WERI-Rb-1 (cell line): ENCODE measurements around the gene SH3TC2.
A peak's percentile ranks its signal among the peaks of the same experiment; 100 is the strongest.

ENCODE experiments used
- DNase-seq: peaks from one replicate; pipeline ENCODE4 v3.0.0-alpha.2; 2020
- H3K27ac ChIP-seq: fragments of 250-450 bp; sonication (Bioruptor Pico); 2 replicates; pipeline ENCODE4 v1.5.1; 2020; ENCODE audit warnings: mild to moderate bottlenecking, moderate library complexity
- H3K27me3 ChIP-seq: fragments of 250-450 bp; sonication (Bioruptor Pico); 2 replicates; pipeline ENCODE4 v1.5.1; 2021; ENCODE audit warnings: mild to moderate bottlenecking, low read depth, moderate library complexity; ENCODE audit not compliant: insufficient read depth, severe bottlenecking
- H3K36me3 ChIP-seq: fragments of 250-450 bp; sonication (Bioruptor Pico); 2 replicates; pipeline ENCODE4 v1.5.1; 2020; ENCODE audit warnings: mild to moderate bottlenecking, moderate library complexity
- H3K4me3 ChIP-seq: 2 replicates; pipeline ENCODE4 v1.5.1; 2011; ENCODE audit warnings: low read depth, mild to moderate bottlenecking, control low read depth, low read length
- H3K9me3 ChIP-seq: fragments of 250-450 bp; sonication (Bioruptor Pico); 2 replicates; pipeline ENCODE4 v1.5.1; 2021; ENCODE audit warnings: mild to moderate bottlenecking, moderate library complexity; ENCODE audit not compliant: severe bottlenecking
- CTCF ChIP-seq: IDR thresholded peaks from 2 replicates; pipeline ENCODE4 v1.5.1; 2011; ENCODE audit warnings: low read depth, mild to moderate bottlenecking, control low read depth, inconsistent platforms, low read length

The SH3TC2 gene

GRCh38 chr5:148989567-148989966 is 73.3 kb downstream of the SH3TC2 start:
- peaks cover 7% of the 10 kb centered on the region for H3K27me3 ChIP-seq
- DNase-seq: no peak
- no peaks in the 10 kb centered on the region for H3K9me3 ChIP-seq
- TF ChIP-seq CTCF: no peak
- H3K36me3 ChIP-seq: no peaks in the 10 kb centered on the region
- no peak overlapping the region for H3K4me3 ChIP-seq
- H3K27ac ChIP-seq: no peak overlapping the region

DNA sequence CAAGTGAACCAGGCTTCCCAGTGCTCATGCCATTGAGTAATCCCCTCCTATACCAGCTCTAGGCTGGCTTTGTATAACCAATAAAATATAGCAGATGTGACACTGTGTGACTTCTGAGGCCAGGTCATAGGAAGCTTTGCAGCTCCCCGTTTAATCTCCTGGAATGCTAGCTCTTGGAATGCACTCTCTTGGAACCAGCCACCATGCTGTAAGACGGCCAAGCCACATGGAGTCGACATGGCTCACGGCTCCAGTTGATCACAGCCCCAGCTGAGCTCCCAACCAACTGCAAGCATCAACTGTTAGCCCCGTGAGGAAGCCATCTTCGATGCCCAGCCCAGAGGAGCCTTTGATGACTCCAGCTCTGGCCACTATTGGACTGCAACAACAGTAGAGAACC is 74.5 kb downstream of the SH3TC2 start:
- DNase-seq: peak; percentile 19

GRCh38 chr5:148986636-148987035 is 76.2 kb downstream of the SH3TC2 start:
- H3K27me3 ChIP-seq: peaks cover 19% of the 10 kb centered on the region
- no peak for DNase-seq
- no peaks in the 10 kb centered on the region for H3K9me3 ChIP-seq
- H3K36me3 ChIP-seq: no peaks in the 10 kb centered on the region
- no peak overlapping the region for H3K4me3 ChIP-seq
- H3K27ac ChIP-seq: no peak overlapping the region
- TF ChIP-seq CTCF: no peak

More for the DNA sequence above, 74.5 kb downstream of the SH3TC2 start:
- Histone ChIP-seq H3K36me3 (no peaks in the 10 kb centered on the region), H3K27ac (no peak overlapping the region), H3K4me3 (no peak overlapping the region), H3K9me3 (no peaks in the 10 kb centered on the region), H3K27me3 (peaks cover 11% of the 10 kb centered on the region)
- TF ChIP-seq CTCF: no peak

DNA sequence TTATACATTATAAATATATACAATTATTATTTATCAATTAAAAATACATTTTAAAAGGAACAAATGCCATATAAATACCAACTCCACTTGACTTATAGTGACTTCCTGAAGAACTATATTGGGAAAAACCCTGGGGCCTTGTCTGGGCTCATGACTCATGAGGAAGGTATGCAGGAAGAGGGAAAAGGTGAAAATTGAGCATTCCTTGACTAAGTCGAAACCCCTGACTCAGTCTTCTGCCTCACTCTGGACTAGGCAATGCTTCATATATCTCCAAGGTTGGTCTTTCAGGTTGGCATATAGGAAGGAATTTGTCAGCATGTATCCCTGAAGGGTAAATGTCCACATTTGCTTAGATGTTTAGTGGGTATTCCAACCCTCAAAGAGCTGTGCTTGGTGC is 78.5 kb downstream of the SH3TC2 start:
- no peak overlapping the region for H3K27ac ChIP-seq

GRCh38 chr5:148981353-148981752 is 81.5 kb downstream of the SH3TC2 start:
- DNase-seq: no peak
- H3K9me3 ChIP-seq: no peaks in the 10 kb centered on the region
- TF ChIP-seq CTCF: no peak
- H3K27me3 ChIP-seq: peaks cover 23% of the 10 kb centered on the region
- H3K27ac ChIP-seq: no peak overlapping the region
- H3K36me3 ChIP-seq: no peaks in the 10 kb centered on the region
- no peak overlapping the region for H3K4me3 ChIP-seq

More for the DNA sequence above, 78.5 kb downstream of the SH3TC2 start:
- no peak for TF ChIP-seq CTCF
- Histone ChIP-seq H3K9me3 (no peaks in the 10 kb centered on the region), H3K36me3 (no peaks in the 10 kb centered on the region), H3K4me3 (no peak overlapping the region), H3K27me3 (peaks cover 23% of the 10 kb centered on the region)
- DNase-seq: no peak

DNA sequence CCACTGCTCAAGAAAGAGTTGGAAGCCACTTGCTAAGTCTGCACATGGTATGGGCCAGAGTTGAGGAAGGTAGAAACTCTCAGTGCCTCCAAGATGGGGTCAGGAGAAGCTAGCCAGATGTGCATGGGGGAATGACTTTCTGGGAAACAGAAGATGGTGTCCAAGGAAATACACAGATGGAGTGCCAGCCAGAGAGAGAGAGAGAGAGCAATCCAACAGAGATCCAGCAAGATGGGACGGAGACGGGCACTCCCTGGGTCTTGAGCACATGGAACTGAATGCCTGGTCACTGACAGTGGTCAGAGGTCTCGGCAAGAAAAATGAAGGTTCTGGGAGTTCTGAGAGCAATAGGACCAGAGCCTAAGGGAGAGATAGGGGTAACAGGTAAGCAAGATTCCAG is 82.1 kb downstream of the SH3TC2 start:
- DNase-seq: no peak
- Histone ChIP-seq H3K36me3 (no peaks in the 10 kb centered on the region), H3K4me3 (no peak overlapping the region), H3K27me3 (peaks cover 23% of the 10 kb centered on the region), H3K27ac (no peak overlapping the region), H3K9me3 (no peaks in the 10 kb centered on the region)
- TF ChIP-seq CTCF: no peak
